Fibroblast of lung (primary cell): ENCODE measurements around the gene PPP1R9A. TPM values are rescaled to one million over a fixed set of nuclear protein-coding genes. Genes with fewer than 3 reads are reported as not detected.

Source experiments
- DNase-seq, 2 donors: peaks; one replicate each; pipeline versions ENCODE4 v3.0.0 to v3.0.0-alpha.2; 2010; ENCODE audit warnings: low read depth in 2 of 2
- H2AFZ ChIP-seq: 2 replicates; pipeline ENCODE4 v1.5.1; 2012; ENCODE audit warnings: low read length, control low read depth, inconsistent platforms
- H3K27ac ChIP-seq: 2 replicates; pipeline ENCODE4 v1.5.1; 2011; ENCODE audit warnings: low read length, control low read depth; ENCODE audit not compliant: insufficient read depth
- H3K27me3 ChIP-seq: 2 replicates; pipeline ENCODE4 v1.5.1; 2011; ENCODE audit warnings: mild to moderate bottlenecking, low read length; ENCODE audit not compliant: control insufficient read depth, insufficient read depth
- H3K36me3 ChIP-seq: 2 replicates; pipeline ENCODE4 v1.5.1; 2011; ENCODE audit warnings: low read length; ENCODE audit not compliant: control insufficient read depth, insufficient read depth
- H3K4me1 ChIP-seq: 2 replicates; pipeline ENCODE4 v1.5.1; 2011; ENCODE audit warnings: low read length; ENCODE audit not compliant: control insufficient read depth, insufficient read depth; ENCODE audit errors: extremely low read depth
- H3K4me2 ChIP-seq: 2 replicates; pipeline ENCODE4 v1.5.1; 2011; ENCODE audit warnings: low read length, control low read depth; ENCODE audit not compliant: insufficient read depth; ENCODE audit errors: extremely low read depth
- H3K4me3 ChIP-seq, 4 experiments: fragments of 200-600 bp in 1 of 4; sonication (generic) in 1 of 4; replicated peaks in 1 of 4; 2 replicates each; pipeline ENCODE4 v1.5.1; 2011 to 2016; ENCODE audit warnings: low read length in 4 of 4, low read depth in 3 of 4, mild to moderate bottlenecking in 3 of 4, control low read depth in 2 of 4, inconsistent platforms in 1 of 4, mixed read lengths in 1 of 4; ENCODE audit not compliant: insufficient read depth in 1 of 4; ENCODE audit errors: control extremely low read depth in 1 of 4
- H3K79me2 ChIP-seq: 2 replicates; pipeline ENCODE4 v1.5.1; 2012; ENCODE audit warnings: mild to moderate bottlenecking, low read length, inconsistent platforms; ENCODE audit not compliant: control insufficient read depth, insufficient read depth
- H3K9ac ChIP-seq: 2 replicates; pipeline ENCODE4 v1.5.1; 2011; ENCODE audit warnings: mild to moderate bottlenecking, low read length, control low read depth; ENCODE audit not compliant: insufficient read depth
- H3K9me3 ChIP-seq: 2 replicates; pipeline ENCODE4 v1.5.1; 2012; ENCODE audit warnings: low read depth, low read length; ENCODE audit not compliant: control insufficient read depth, insufficient read depth
- H4K20me1 ChIP-seq: 2 replicates; pipeline ENCODE4 v1.5.1; 2011; ENCODE audit warnings: low read length; ENCODE audit not compliant: control insufficient read depth, insufficient read depth; ENCODE audit errors: extremely low read depth
- CTCF ChIP-seq, 2 donors: IDR thresholded peaks in 1 of 2; conservative IDR thresholded peaks in 1 of 2; 1 replicate in 1 of 2; 2 replicates in 1 of 2; pipeline ENCODE4 v1.5.1; 2011 to 2012; ENCODE audit warnings: low read length in 2 of 2, control low read depth in 1 of 2, inconsistent platforms in 1 of 2, low read depth in 1 of 2, mild to moderate bottlenecking in 1 of 2
- EZH2 ChIP-seq: IDR thresholded peaks from 2 replicates; pipeline ENCODE4 v1.5.1; 2012; ENCODE audit warnings: low read length, control low read depth, mild to moderate bottlenecking; ENCODE audit errors: missing control alignments
- polyA plus RNA-seq, 2 donors: library from polyadenylated mRNA; depleted of rRNA in 1 of 2; stranded (reverse) in 1 of 2; unstranded in 1 of 2; fragments of >200 nt; gene quantifications; 2 replicates each; pipeline ENCODE4 v1.2.1, GENCODE V29; 2011 to 2012; ENCODE audit warnings: missing spikeins in 1 of 2
- total RNA-seq: library from RNA; depleted of rRNA; stranded (reverse); fragments of >200 nt; gene quantifications from 2 replicates; pipeline ENCODE4 v1.2.1, GENCODE V29; 2014

Gene PPP1R9A
- total and polyA plus RNA-seq, 2 donors (not counting 1 experiment from before 2014, with no cell fraction given), result 0.68 to 3.3 TPM

GRCh38 chr7:94933256-94933990, 26.0 kb downstream of the PPP1R9A start:
- Histone ChIP-seq H3K79me2 (no peaks in the 10 kb centered on the region), H3K9me3 (no peaks in the 10 kb centered on the region), H4K20me1 (no peaks in the 10 kb centered on the region), H3K27ac (no peak overlapping the region), H3K4me1 (no peaks in the 10 kb centered on the region), H3K9ac (no peak overlapping the region), H3K4me3 (no peak overlapping the region), H3K4me2 (no peak overlapping the region), H2AFZ (no peak overlapping the region), H3K36me3 (no peaks in the 10 kb centered on the region), H3K27me3 (no peaks in the 10 kb centered on the region)
- TF ChIP-seq CTCF (conservative IDR thresholded peaks at IDR 0.05 in 1 of 2, IDR thresholded peaks at IDR 0.05 in 1 of 2; ENCODE audit: low read depth in 1 of 2, low read length in 2 of 2), result no peak
- no peak for TF ChIP-seq EZH2
- no peak for DNase-seq

- Histone ChIP-seq H4K20me1 (no peaks in the 10 kb centered on the region), H3K4me2 (no peak overlapping the region), H3K9me3 (no peaks in the 10 kb centered on the region), H3K79me2 (no peaks in the 10 kb centered on the region), H3K27ac (no peak overlapping the region), H3K36me3 (no peaks in the 10 kb centered on the region), H3K4me1 (no peaks in the 10 kb centered on the region), H3K4me3 (no peak overlapping the region), H3K27me3 (no peaks in the 10 kb centered on the region), H2AFZ (no peak overlapping the region), H3K9ac (no peak overlapping the region)
- DNase-seq, result no peak
- TF ChIP-seq CTCF (conservative IDR thresholded peaks at IDR 0.05 in 1 of 2, IDR thresholded peaks at IDR 0.05 in 1 of 2; ENCODE audit: low read depth in 1 of 2, low read length in 2 of 2) (no peak), EZH2 (no peak)
These were observed 32.0 kb downstream of the PPP1R9A start for GRCh38 chr7:94939395-94939794.

- no peak overlapping the region for H3K4me2 ChIP-seq
- no peak overlapping the region for H3K9ac ChIP-seq
- no peaks in the 10 kb centered on the region for H3K4me1 ChIP-seq
- H2AFZ ChIP-seq, result no peak overlapping the region
- H3K27ac ChIP-seq, result no peak overlapping the region
- no peaks in the 10 kb centered on the region for H3K27me3 ChIP-seq
- no peaks in the 10 kb centered on the region for H4K20me1 ChIP-seq
- H3K4me3 ChIP-seq, result no peak overlapping the region
- no peak for TF ChIP-seq EZH2
- TF ChIP-seq CTCF (conservative IDR thresholded peaks at IDR 0.05 in 1 of 2, IDR thresholded peaks at IDR 0.05 in 1 of 2; ENCODE audit: low read depth in 1 of 2, low read length in 2 of 2), result no peak
- no peak for DNase-seq
- no peaks in the 10 kb centered on the region for H3K36me3 ChIP-seq
- H3K79me2 ChIP-seq, result no peaks in the 10 kb centered on the region
- no peaks in the 10 kb centered on the region for H3K9me3 ChIP-seq
These were observed 32.8 kb downstream of the PPP1R9A start for GRCh38 chr7:94940241-94940640.
